Activated CD4-positive, CD25-positive, alpha-beta regulatory T cell treated with anti-CD3 and anti-CD28 coated beads, Interleukin-2, amount 50 U/mL, for 24 hours (primary cell): ENCODE data around the gene ASCC3.
"Not testable (repeated sequence)": the region's sequence is repeated elsewhere in the genome, so short reads cannot be mapped to it uniquely, and the experiment has no call there.

Experiments
- ATAC-seq, 2 donors: fragments of 150-1000 bp; cut with Tn5 transposase; one replicate each; pipeline ENCODE4 v1.10.0; 2021; ENCODE audit warnings: mild to moderate bottlenecking in 1 of 2, moderate library complexity in 1 of 2

ASCC3 gene

GRCh38 chr6:100801036-100801435 is 80.1 kb downstream of the ASCC3 start:
- no peak for ATAC-seq

- no peak for ATAC-seq
Measured at GRCh38 chr6:100796049-100796823, 84.9 kb downstream of the ASCC3 start.

GRCh38 chr6:100790084-100790483 is 91.0 kb downstream of the ASCC3 start:
- ATAC-seq: no peak

- no peak for ATAC-seq
Measured at GRCh38 chr6:100785982-100786381, 95.1 kb downstream of the ASCC3 start.

- ATAC-seq: no peak
Measured at GRCh38 chr6:100780648-100781047, 100.5 kb downstream of the ASCC3 start.

GRCh38 chr6:100775667-100776066 is 105.5 kb downstream of the ASCC3 start:
- ATAC-seq: no peak

GRCh38 chr6:100774681-100775080 is 106.4 kb downstream of the ASCC3 start:
- ATAC-seq: no peak

GRCh38 chr6:100768816-100769351 is 112.2 kb downstream of the ASCC3 start:
- ATAC-seq: peak; percentile 27 to 38

- ATAC-seq: no peak
Measured at GRCh38 chr6:100763617-100764241, 117.4 kb downstream of the ASCC3 start.

- no peak for ATAC-seq
Measured at GRCh38 chr6:100761841-100762240, 119.3 kb downstream of the ASCC3 start.

GRCh38 chr6:100758386-100758785 is 122.7 kb downstream of the ASCC3 start:
- ATAC-seq: not testable (repeated sequence)

GRCh38 chr6:100753421-100753820 is 127.7 kb downstream of the ASCC3 start:
- no peak for ATAC-seq

- ATAC-seq: no peak
Measured at GRCh38 chr6:100751590-100751989, 129.5 kb downstream of the ASCC3 start.

GRCh38 chr6:100745419-100746041 is 135.6 kb downstream of the ASCC3 start:
- no peak for ATAC-seq

- ATAC-seq: no peak
Measured at GRCh38 chr6:100740439-100740838, 140.7 kb downstream of the ASCC3 start.

GRCh38 chr6:100737720-100738119 is 143.4 kb downstream of the ASCC3 start:
- ATAC-seq: not testable (repeated sequence)

GRCh38 chr6:100731411-100731810 is 149.7 kb downstream of the ASCC3 start:
- ATAC-seq: no peak

GRCh38 chr6:100730001-100730980 is 150.8 kb downstream of the ASCC3 start:
- ATAC-seq: no peak

GRCh38 chr6:100726666-100727065 is 154.5 kb downstream of the ASCC3 start:
- ATAC-seq: no peak

- no peak for ATAC-seq
Measured at GRCh38 chr6:100724696-100725095, 156.4 kb downstream of the ASCC3 start.

- ATAC-seq: no peak
Measured at GRCh38 chr6:100724222-100724621, 156.9 kb downstream of the ASCC3 start.

GRCh38 chr6:100721256-100721655 is 159.9 kb downstream of the ASCC3 start:
- ATAC-seq: no peak
